ENCODE results near the gene NLRP6.

DNA sequence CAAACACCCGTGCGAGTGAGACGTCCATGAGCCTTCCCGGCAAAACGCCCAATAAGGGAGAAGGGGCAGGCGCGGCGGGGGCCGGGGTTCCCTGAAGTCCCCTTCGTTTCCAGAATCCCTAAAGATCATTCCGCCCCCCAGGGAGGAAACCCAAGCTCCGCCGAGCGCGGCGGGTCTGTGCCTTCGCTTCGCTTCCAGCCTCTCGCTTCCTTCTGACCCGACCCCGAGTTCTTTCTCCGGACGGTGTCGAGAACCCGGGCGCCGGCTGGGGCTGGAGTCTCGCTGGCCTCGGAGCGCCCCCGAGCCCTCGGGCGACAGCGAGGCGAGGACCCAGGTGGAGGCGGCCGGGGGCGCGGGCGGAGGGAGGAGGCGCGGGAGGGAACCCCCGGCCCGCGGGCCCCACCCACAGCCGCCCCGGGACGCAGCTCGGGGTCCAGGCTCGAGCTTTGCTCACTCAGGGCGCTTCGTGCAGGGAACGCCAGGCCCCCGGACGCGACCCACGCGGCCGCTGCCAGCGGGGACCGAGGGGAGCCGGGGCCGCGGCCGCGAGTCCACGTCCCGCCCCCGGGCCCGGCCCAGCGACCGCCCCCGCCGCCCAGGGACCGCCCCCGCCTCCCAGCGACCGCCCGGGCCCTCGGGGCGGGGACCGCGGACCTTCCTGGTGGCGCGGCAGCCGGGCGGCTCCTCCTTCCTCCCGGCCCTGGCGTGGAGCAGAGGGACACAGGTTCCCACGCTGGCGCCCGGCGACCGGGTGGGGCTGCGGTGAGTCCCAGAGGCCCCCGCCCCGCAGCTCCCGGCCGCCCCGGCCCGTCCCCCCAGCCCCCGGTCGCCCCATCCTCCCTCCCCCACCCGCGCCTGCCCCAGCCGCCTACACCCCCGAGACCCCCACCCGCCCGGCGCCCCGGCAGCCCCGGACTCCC lies 10.5 kb downstream of the NLRP6 start, which contains the start of gene PGGHG:
- TF ChIP-seq KDM1A (IDR thresholded peaks at IDR 0.05; ENCODE audit: low read depth) (no peak), CHD2 (IDR thresholded peaks at IDR 0.05; ENCODE audit: low read length, partially characterized antibody) (no peak)

Data from A549 (cell line).